ENCODE measurements around the gene CD244.

DNA sequence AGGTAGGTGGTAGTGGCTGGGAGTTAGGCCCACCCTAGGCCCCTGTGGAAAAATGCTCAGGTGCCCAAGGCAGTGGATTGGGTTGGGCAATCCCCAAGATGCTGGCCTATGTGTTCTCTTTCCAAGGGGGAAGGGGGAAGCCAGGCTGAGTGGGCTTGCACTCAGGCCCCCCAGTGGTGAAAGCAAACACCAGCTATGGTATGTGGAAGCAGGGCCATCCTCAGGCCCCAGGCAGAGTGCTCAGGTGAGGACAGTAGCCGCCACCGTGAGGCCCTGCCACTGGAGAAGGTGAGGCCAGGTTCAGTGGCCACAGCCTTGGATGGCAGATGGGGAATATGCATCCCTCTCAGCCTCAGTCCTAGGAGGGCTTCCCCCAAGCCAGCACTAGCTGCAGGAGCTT, 54.9 kb downstream of the CD244 start:
- TF ChIP-seq, protein P1, sequence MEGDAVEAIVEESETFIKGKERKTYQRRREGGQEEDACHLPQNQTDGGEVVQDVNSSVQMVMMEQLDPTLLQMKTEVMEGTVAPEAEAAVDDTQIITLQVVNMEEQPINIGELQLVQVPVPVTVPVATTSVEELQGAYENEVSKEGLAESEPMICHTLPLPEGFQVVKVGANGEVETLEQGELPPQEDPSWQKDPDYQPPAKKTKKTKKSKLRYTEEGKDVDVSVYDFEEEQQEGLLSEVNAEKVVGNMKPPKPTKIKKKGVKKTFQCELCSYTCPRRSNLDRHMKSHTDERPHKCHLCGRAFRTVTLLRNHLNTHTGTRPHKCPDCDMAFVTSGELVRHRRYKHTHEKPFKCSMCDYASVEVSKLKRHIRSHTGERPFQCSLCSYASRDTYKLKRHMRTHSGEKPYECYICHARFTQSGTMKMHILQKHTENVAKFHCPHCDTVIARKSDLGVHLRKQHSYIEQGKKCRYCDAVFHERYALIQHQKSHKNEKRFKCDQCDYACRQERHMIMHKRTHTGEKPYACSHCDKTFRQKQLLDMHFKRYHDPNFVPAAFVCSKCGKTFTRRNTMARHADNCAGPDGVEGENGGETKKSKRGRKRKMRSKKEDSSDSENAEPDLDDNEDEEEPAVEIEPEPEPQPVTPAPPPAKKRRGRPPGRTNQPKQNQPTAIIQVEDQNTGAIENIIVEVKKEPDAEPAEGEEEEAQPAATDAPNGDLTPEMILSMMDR (IDR thresholded peaks at IDR 0.05) = no peak
- no peak for TF ChIP-seq POLR2A (IDR thresholded peaks at IDR 0.05)
